Osteoblast (primary cell): ENCODE results near the gene SNX25. TPM values are rescaled to one million over a fixed set of nuclear protein-coding genes. Genes with fewer than 3 reads are reported as not detected.

Experiments used
- DNase-seq: peaks from one replicate; pipeline ENCODE4 v3.0.0; 2011; ENCODE audit warnings: low spot score, mixed read lengths; ENCODE audit not compliant: insufficient read length; ENCODE audit errors: missing footprints
- H2AFZ ChIP-seq: 2 replicates; pipeline ENCODE4 v1.6.0; 2011; ENCODE audit warnings: mild to moderate bottlenecking, low read length
- H3K27ac ChIP-seq: 2 replicates; pipeline ENCODE4 v1.5.1; 2011; ENCODE audit warnings: mild to moderate bottlenecking, low read depth, low read length, moderate library complexity
- H3K27me3 ChIP-seq: 2 replicates; pipeline ENCODE4 v1.6.0; 2012; ENCODE audit warnings: mild to moderate bottlenecking, control low read depth, inconsistent platforms, low read length, moderate library complexity; ENCODE audit not compliant: insufficient read depth
- H3K36me3 ChIP-seq: 2 replicates; pipeline ENCODE4 v1.5.1; 2011; ENCODE audit warnings: mild to moderate bottlenecking, low read length, control low read depth, moderate library complexity; ENCODE audit not compliant: insufficient read depth
- H3K4me1 ChIP-seq: 2 replicates; pipeline ENCODE4 v1.5.1; 2011; ENCODE audit warnings: mild to moderate bottlenecking, low read length, control low read depth, moderate library complexity; ENCODE audit not compliant: insufficient read depth
- H3K4me2 ChIP-seq: 2 replicates; pipeline ENCODE4 v1.6.0; 2011; ENCODE audit warnings: mild to moderate bottlenecking, low read length; ENCODE audit not compliant: insufficient read depth
- H3K4me3 ChIP-seq: fragments of 200-600 bp; sonication (generic); 3 replicates; pipeline ENCODE4 v1.5.1; 2012; ENCODE audit warnings: mild to moderate bottlenecking, low read length, inconsistent platforms; ENCODE audit not compliant: insufficient read depth
- H3K79me2 ChIP-seq: 2 replicates; pipeline ENCODE4 v1.6.0; 2012; ENCODE audit warnings: mild to moderate bottlenecking, low read length, control low read depth, inconsistent platforms; ENCODE audit not compliant: insufficient read depth
- H3K9me3 ChIP-seq: 2 replicates; pipeline ENCODE4 v1.5.1; 2011; ENCODE audit warnings: low read depth, low read length, control low read depth
- H4K20me1 ChIP-seq: 2 replicates; pipeline ENCODE4 v1.6.0; 2012; ENCODE audit warnings: mild to moderate bottlenecking, low read length, control low read depth; ENCODE audit not compliant: insufficient read depth
- CTCF ChIP-seq: IDR thresholded peaks from 2 replicates; pipeline ENCODE4 v1.5.1; 2011; ENCODE audit warnings: mild to moderate bottlenecking, low read depth, low read length, moderate library complexity; ENCODE audit errors: extremely low read depth
- total RNA-seq: library from RNA; depleted of rRNA; stranded (reverse); fragments of >200 nt; gene quantifications from 2 replicates; pipeline ENCODE4 v1.2.3, GENCODE V29; 2012

Gene SNX25
- total RNA-seq, 1 donor, result 98.1 TPM

- H3K4me1 ChIP-seq, result peaks cover 9% of the 10 kb centered on the region
- peak overlapping the region; percentile 95 for H3K4me2 ChIP-seq
- no peaks in the 10 kb centered on the region for H3K79me2 ChIP-seq
- peaks cover 21% of the 10 kb centered on the region for H3K36me3 ChIP-seq
- DNase-seq, result peak; percentile 99
- H2AFZ ChIP-seq, result peak overlapping the region; percentile 67
- no peaks in the 10 kb centered on the region for H4K20me1 ChIP-seq
- H3K27me3 ChIP-seq, result no peaks in the 10 kb centered on the region
- peak overlapping the region; percentile 86 for H3K4me3 ChIP-seq
- no peak for TF ChIP-seq CTCF
- H3K27ac ChIP-seq, result peak overlapping the region; percentile 86
- no peaks in the 10 kb centered on the region for H3K9me3 ChIP-seq
Measured at GRCh38 chr4:185395956-185396723, 186.7 kb downstream of the SNX25 start.

- Histone ChIP-seq H3K79me2 (no peaks in the 10 kb centered on the region), H2AFZ (peak within 1 kb of the TSS; percentile 67), H3K27ac (peak within 1 kb of the TSS; percentile 86), H4K20me1 (no peaks in the 10 kb centered on the region), H3K4me2 (peak within 1 kb of the TSS; percentile 95), H3K36me3 (peaks cover 21% of the 10 kb centered on the region), H3K9me3 (no peaks in the 10 kb centered on the region), H3K4me1 (peaks cover 9% of the 10 kb centered on the region), H3K4me3 (peak within 1 kb of the TSS; percentile 86), H3K27me3 (no peaks in the 10 kb centered on the region)
- DNase-seq, result no peak
- TF ChIP-seq CTCF, result no peak
Measured at GRCh38 chr4:185396724-185397385, 187.5 kb downstream of the SNX25 start, which contains the start of gene ANKRD37. Gene ANKRD37, plus strand, starts transcription at chr4:185396841. Its CDS starts 83 bp downstream, at chr4:185396924.

GRCh38 chr4:185398618-185399017 lies 189.2 kb downstream of the SNX25 start:
- DNase-seq, result no peak
- H4K20me1 ChIP-seq, result no peaks in the 10 kb centered on the region
- no peak overlapping the region for H3K4me2 ChIP-seq
- no peak for TF ChIP-seq CTCF
- no peaks in the 10 kb centered on the region for H3K9me3 ChIP-seq
- H2AFZ ChIP-seq, result no peak overlapping the region
- no peak overlapping the region for H3K27ac ChIP-seq
- H3K36me3 ChIP-seq, result peaks cover 27% of the 10 kb centered on the region
- no peak overlapping the region for H3K4me3 ChIP-seq
- no peaks in the 10 kb centered on the region for H3K27me3 ChIP-seq
- peaks cover 9% of the 10 kb centered on the region for H3K4me1 ChIP-seq
- H3K79me2 ChIP-seq, result no peaks in the 10 kb centered on the region

- Histone ChIP-seq H3K4me1 (peaks cover 6% of the 10 kb centered on the region), H3K27me3 (no peaks in the 10 kb centered on the region), H3K9me3 (no peaks in the 10 kb centered on the region), H3K27ac (no peak overlapping the region), H3K79me2 (no peaks in the 10 kb centered on the region), H3K4me2 (no peak overlapping the region), H3K4me3 (no peak overlapping the region), H2AFZ (no peak overlapping the region), H4K20me1 (no peaks in the 10 kb centered on the region), H3K36me3 (peaks cover 28% of the 10 kb centered on the region)
- DNase-seq, result no peak
- no peak for TF ChIP-seq CTCF
Measured at GRCh38 chr4:185399466-185399865, 190.1 kb downstream of the SNX25 start.
